ENCODE measurements around the gene ADIPOR2. TPM values are rescaled to one million over a fixed set of nuclear protein-coding genes. Genes with fewer than 3 reads are reported as not detected.

The ADIPOR2 gene
- total and polyA plus RNA-seq, 7 donors: 25.2 to 65.9 (median 29.6) TPM

DNA sequence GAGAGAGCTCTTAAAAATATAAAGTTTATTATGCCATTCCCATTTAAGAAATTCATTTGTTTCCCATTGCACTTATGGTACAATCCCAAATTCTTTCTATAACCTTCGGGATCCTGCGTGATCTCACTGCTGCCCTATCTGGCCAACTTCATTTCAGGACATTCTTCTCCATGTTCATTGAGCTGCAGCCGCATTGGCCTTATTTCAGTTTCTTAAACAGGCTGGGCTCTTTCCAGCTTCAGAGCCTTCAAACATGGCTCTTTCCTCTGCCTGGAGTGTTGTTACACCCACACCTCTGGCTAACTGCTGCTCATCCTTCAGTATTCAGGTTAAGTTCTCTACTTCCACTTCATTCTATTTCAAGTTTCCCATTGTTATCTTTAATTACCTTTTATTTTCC lies 71.0 kb downstream of the ADIPOR2 start:
- H3K27ac ChIP-seq: no peak overlapping the region
- TF ChIP-seq, protein P1, sequence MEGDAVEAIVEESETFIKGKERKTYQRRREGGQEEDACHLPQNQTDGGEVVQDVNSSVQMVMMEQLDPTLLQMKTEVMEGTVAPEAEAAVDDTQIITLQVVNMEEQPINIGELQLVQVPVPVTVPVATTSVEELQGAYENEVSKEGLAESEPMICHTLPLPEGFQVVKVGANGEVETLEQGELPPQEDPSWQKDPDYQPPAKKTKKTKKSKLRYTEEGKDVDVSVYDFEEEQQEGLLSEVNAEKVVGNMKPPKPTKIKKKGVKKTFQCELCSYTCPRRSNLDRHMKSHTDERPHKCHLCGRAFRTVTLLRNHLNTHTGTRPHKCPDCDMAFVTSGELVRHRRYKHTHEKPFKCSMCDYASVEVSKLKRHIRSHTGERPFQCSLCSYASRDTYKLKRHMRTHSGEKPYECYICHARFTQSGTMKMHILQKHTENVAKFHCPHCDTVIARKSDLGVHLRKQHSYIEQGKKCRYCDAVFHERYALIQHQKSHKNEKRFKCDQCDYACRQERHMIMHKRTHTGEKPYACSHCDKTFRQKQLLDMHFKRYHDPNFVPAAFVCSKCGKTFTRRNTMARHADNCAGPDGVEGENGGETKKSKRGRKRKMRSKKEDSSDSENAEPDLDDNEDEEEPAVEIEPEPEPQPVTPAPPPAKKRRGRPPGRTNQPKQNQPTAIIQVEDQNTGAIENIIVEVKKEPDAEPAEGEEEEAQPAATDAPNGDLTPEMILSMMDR (IDR thresholded peaks at IDR 0.05): no peak
- peaks cover 0 to 53% (median 37%) of the 10 kb centered on the region in 4 donors for H3K4me1 ChIP-seq
- H3K9me3 ChIP-seq: no peaks in the 10 kb centered on the region
- intact Hi-C loops (cut with DNase I): no loop called here
- no peak for DNase-seq
- WGBS, 2 donors: 78 to 97% methylated on average over 3 of the region's 3 CpGs
- peaks cover 0 to 8% (median 0%) of the 10 kb centered on the region in 4 donors for H3K36me3 ChIP-seq
- H3K27me3 ChIP-seq: no peaks in the 10 kb centered on the region
- H3K4me3 ChIP-seq: no peak overlapping the region

DNA sequence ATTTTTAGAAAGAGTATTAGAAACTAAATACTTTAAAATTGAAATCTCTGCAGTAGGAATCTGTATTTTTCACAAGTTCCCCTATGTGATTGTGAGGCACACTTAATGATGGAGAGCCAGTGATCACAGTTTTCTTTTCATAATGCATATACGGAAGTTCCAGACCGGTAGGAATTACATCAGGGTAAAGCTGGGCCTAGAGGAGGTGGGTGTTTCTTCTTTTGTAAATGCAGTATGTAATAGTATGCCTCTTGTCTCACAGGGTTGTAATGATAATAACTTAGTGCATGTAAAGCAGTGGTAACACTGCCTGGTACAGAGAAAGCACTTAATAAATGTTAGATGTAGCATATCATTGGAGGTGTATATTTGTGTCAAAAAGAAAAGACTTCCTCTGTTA lies 72.3 kb downstream of the ADIPOR2 start:
- Histone ChIP-seq H3K4me3 (no peak overlapping the region), H3K36me3 (no peaks in the 10 kb centered on the region), H3K9me3 (no peaks in the 10 kb centered on the region), H3K27me3 (no peaks in the 10 kb centered on the region), H3K4me1 (peaks cover 0 to 53% (median 37%) of the 10 kb centered on the region in 4 donors), H3K27ac (peak overlapping the region in 1 of 4 donors; percentile 2)
- TF ChIP-seq POLR2A (IDR thresholded peaks at IDR 0.05): no peak
- TF ChIP-seq POLR2AphosphoS5 (IDR thresholded peaks at IDR 0.05): no peak
- TF ChIP-seq, protein P1 (IDR thresholded peaks at IDR 0.05): no peak
- TF ChIP-seq EP300 (IDR thresholded peaks at IDR 0.05): no peak
- WGBS, 2 donors: 89 to 91% methylated on average over 2 of the region's 2 CpGs
- intact Hi-C loops (cut with DNase I): no loop called here
- no peak for DNase-seq

DNA sequence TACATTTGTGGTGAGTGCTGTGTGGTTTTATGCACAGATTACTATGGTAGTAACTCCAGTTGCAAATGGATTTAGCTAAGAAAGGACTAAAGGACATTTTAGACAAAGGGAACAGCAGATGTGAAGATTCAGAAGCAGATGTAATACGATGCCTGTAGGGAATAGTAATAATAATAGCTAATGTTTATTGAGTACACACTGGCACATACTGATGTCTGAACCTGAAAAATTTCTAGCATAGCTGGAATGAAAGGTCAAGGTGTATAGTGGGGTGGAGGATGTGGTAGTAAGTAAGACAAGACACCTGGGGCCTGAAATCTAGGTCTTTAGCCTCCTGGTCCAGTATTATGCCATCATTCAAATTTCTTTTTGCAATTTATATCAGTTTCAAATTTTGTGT lies 75.2 kb downstream of the ADIPOR2 start:
- Histone ChIP-seq H3K4me1 (peaks cover 0 to 42% (median 26%) of the 10 kb centered on the region in 4 donors), H3K27ac (no peak overlapping the region), H3K4me3 (no peak overlapping the region), H3K36me3 (no peaks in the 10 kb centered on the region), H3K9me3 (no peaks in the 10 kb centered on the region), H3K27me3 (no peaks in the 10 kb centered on the region)
- TF ChIP-seq EP300 (IDR thresholded peaks at IDR 0.05): no peak
- TF ChIP-seq, protein P1 (IDR thresholded peaks at IDR 0.05): no peak
- TF ChIP-seq POLR2A (IDR thresholded peaks at IDR 0.05): no peak
- no peak for TF ChIP-seq POLR2AphosphoS5 (IDR thresholded peaks at IDR 0.05)
- DNase-seq: no peak
- intact Hi-C loops (cut with DNase I): no loop called here
- WGBS, 2 donors: 92 to 94% methylated on average over 1 of the region's 1 CpG

DNA sequence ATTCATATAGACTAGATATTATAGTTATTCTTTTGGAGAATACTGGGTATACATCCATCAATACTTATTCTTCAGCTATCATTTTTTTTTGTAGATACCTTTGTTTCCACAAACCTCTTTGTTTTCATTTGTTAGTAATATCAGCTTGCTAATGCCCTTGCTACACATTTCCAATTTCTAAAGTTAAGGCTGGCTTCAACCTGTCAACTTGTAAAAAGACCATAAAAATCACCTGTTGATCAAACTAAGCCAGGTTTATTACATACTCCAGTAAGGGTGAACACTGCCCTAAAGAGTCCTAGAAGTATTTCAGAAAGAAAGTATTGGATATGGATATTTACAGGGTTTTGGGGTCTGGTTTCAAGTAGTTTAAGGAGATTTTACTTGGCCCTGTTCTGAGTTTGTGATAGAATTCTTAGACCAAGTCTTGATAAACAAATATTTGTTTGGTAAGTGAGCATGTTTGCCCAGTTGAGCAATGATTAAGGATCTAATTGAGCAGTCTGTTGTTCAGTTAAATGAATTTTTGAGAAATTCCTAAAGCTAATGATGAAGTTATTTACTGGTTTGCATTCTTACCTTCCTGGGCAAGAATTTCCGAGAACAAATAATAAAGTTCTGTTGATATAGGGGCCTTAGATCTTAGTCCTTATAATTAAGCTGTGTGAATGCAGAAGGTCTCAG lies 76.7 kb downstream of the ADIPOR2 start:
- 83 to 93% methylated on average over 1 of the region's 1 CpG for WGBS, 2 donors

More for the DNA sequence above, 76.7 kb downstream of the ADIPOR2 start:
- Histone ChIP-seq H3K27ac (no peak overlapping the region), H3K9me3 (no peaks in the 10 kb centered on the region), H3K36me3 (no peaks in the 10 kb centered on the region), H3K27me3 (no peaks in the 10 kb centered on the region), H3K4me3 (no peak overlapping the region), H3K4me1 (peaks cover 0 to 30% (median 24%) of the 10 kb centered on the region in 4 donors)
- DNase-seq: no peak
- intact Hi-C loops (cut with DNase I): no loop called here
- no peak for TF ChIP-seq EP300 (IDR thresholded peaks at IDR 0.05)
- no peak for TF ChIP-seq POLR2AphosphoS5 (IDR thresholded peaks at IDR 0.05)
- TF ChIP-seq POLR2A (IDR thresholded peaks at IDR 0.05): no peak
- TF ChIP-seq, protein P1 (IDR thresholded peaks at IDR 0.05): no peak

Data from sigmoid colon (tissue), 7 donors.